HepG2 (cell line): Measurements from ENCODE around the gene NEK6. TPM values are rescaled to one million over a fixed set of nuclear protein-coding genes. Genes with fewer than 3 reads are reported as not detected.

Source experiments
- ESRRA ChIP-seq: sonication (generic); formaldehyde crosslinking; IDR thresholded peaks from 2 replicates; pipeline ENCODE4 v1.5.1; 2020; ENCODE audit warnings: mild to moderate bottlenecking, low read depth, missing genetic modification reagents
- GATA4 ChIP-seq: sonication (generic); IDR thresholded peaks from 2 replicates; pipeline ENCODE4 v1.6.1; 2016; ENCODE audit warnings: antibody characterized with exemption, low read depth, borderline replicate concordance
- NPAS2 ChIP-seq: sonication (generic); formaldehyde crosslinking; IDR thresholded peaks from 2 replicates; pipeline ENCODE4 v1.8.0; 2022; ENCODE audit warnings: mild to moderate bottlenecking, missing genetic modification reagents, borderline replicate concordance
- PAX8 ChIP-seq: sonication (generic); formaldehyde crosslinking; IDR thresholded peaks from 2 replicates; pipeline ENCODE4 v1.8.0; 2022; ENCODE audit warnings: mild to moderate bottlenecking, missing genetic modification reagents, borderline replicate concordance
- PRMT3 ChIP-seq: sonication (generic); formaldehyde crosslinking; IDR thresholded peaks from 2 replicates; pipeline ENCODE4 v1.8.1; 2022; ENCODE audit warnings: low read depth, mild to moderate bottlenecking, moderate library complexity, missing genetic modification reagents, borderline replicate concordance
- SALL2 ChIP-seq: sonication (generic); formaldehyde crosslinking; IDR thresholded peaks from 2 replicates; pipeline ENCODE4 v1.8.1; 2023; ENCODE audit warnings: mild to moderate bottlenecking, missing genetic modification reagents, inconsistent platforms
- SRF ChIP-seq: IDR thresholded peaks from 2 replicates; pipeline ENCODE4 v1.6.1; 2011; ENCODE audit warnings: mild to moderate bottlenecking, low read depth, low read length, moderate library complexity
- ZNF160 ChIP-seq: sonication (generic); formaldehyde crosslinking; IDR thresholded peaks from 2 replicates; pipeline ENCODE4 v1.8.0; 2022; ENCODE audit warnings: mild to moderate bottlenecking, inconsistent platforms, missing genetic modification reagents
- ZNF282 ChIP-seq: fragments of 450-650 bp; IDR thresholded peaks from 2 replicates; pipeline ENCODE4 v1.6.1; 2018; ENCODE audit not compliant: partially characterized antibody
- ZNF317 ChIP-seq: sonication (generic); formaldehyde crosslinking; IDR thresholded peaks from 2 replicates; pipeline ENCODE4 v1.5.0; 2020; ENCODE audit warnings: mild to moderate bottlenecking, missing genetic modification reagents
- ZNF549 ChIP-seq: sonication (generic); formaldehyde crosslinking; IDR thresholded peaks from 2 replicates; pipeline ENCODE4 v1.5.0; 2020; ENCODE audit warnings: missing genetic modification reagents
- ZNF567 ChIP-seq: sonication (generic); formaldehyde crosslinking; IDR thresholded peaks from 2 replicates; pipeline ENCODE4 v1.8.1; 2023; ENCODE audit warnings: mild to moderate bottlenecking, missing genetic modification reagents, borderline replicate concordance
- ZNF577 ChIP-seq: sonication (generic); formaldehyde crosslinking; IDR thresholded peaks from 2 replicates; pipeline ENCODE4 v1.4.0; 2020; ENCODE audit warnings: mild to moderate bottlenecking, low read depth, missing genetic modification reagents, borderline replicate concordance
- ZNF816 ChIP-seq: sonication (generic); formaldehyde crosslinking; IDR thresholded peaks from 2 replicates; pipeline ENCODE4 v1.8.0; 2022; ENCODE audit warnings: missing genetic modification reagents, mild to moderate bottlenecking, borderline replicate concordance
- polyA plus RNA-seq, 8 experiments: library from polyadenylated mRNA; depleted of rRNA in 3 of 8; stranded (reverse) in 7 of 8; unstranded in 1 of 8; fragments of >200 nt; fragmentation: Illumina TruSeq in 4 of 8; extraction: Trizol in 4 of 8; gene quantifications; 2 replicates each; pipeline versions ENCODE4 v1.2.1 to v1.2.3, GENCODE V29; 2011 to 2016; ENCODE audit warnings: low read depth in 4 of 8, missing spikeins in 1 of 8, mixed read lengths in 1 of 8; ENCODE audit not compliant: insufficient read depth in 1 of 8
- total RNA-seq, 5 experiments: library from RNA; depleted of rRNA; stranded (reverse); fragments of >200 nt; fragmentation: Illumina TruSeq; extraction: Trizol; gene quantifications; 2 replicates each; pipeline ENCODE4 v1.2.3, GENCODE V29; 2016; ENCODE audit warnings: low read depth in 1 of 5
- TF ChIP-seq, protein P1 (sequence below): sonication (generic); formaldehyde crosslinking; IDR thresholded peaks from 2 replicates; pipeline ENCODE4 v1.4.0; 2020; ENCODE audit warnings: low read depth, mild to moderate bottlenecking, missing genetic modification reagents
- TF ChIP-seq, protein P2 (sequence below): sonication (generic); formaldehyde crosslinking; IDR thresholded peaks from 2 replicates; pipeline ENCODE4 v1.8.0; 2022; ENCODE audit warnings: mild to moderate bottlenecking, missing genetic modification reagents; ENCODE audit not compliant: insufficient replicate concordance
- TF ChIP-seq, protein P3 (sequence below): sonication (generic); formaldehyde crosslinking; IDR thresholded peaks from 2 replicates; pipeline ENCODE4 v1.5.1; 2020; ENCODE audit warnings: mild to moderate bottlenecking, missing genetic modification reagents, borderline replicate concordance
- TF ChIP-seq, protein P4 (sequence below): IDR thresholded peaks from 2 replicates; pipeline ENCODE4 v1.6.1; 2018; ENCODE audit warnings: missing genetic modification reagents
- TF ChIP-seq, protein P5 (sequence below): IDR thresholded peaks from 2 replicates; pipeline ENCODE4 v1.6.1; 2016; ENCODE audit warnings: missing compliant biosample characterization, missing genetic modification reagents, borderline replicate concordance

NEK6 gene
- total and polyA plus RNA-seq, 2 of the 13 experiments (the other 11 are each of a cell fraction or from before 2014, with no cell fraction given): 30.4 to 119 TPM

DNA sequence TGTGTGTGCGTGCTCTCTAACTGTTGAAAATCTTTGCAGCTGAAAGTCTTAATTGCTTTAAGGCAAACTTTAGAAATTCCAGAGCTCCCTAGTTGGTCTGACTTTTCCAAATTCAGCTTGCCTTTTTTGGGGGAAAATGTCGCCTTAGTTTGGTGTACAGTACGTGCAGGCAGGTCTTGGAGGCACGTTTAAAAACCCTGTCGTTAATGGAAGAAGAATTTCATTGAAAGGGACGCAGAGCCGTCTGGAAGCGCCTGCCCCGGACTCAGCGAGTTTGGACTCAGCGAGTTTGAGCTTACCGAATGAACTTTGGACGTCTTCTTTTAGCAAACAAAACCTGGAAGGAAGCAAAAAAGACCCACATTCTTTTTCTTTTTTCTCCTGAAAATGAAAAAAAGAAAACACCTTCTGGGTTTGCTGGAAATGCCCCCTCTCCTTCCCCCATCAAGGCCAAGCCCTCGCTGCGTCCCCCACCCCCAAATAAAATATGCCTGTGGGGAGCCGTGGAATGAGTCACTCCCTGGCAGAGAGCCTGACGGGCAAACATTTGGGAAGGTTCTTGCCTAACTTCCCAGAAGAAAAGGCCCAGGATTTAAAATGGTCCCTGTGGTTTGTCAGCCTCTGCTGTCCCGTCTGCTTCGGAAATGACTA lies 1.5 kb downstream of the NEK6 start (continued):
- TF ChIP-seq ZNF816 (CRISPR knock-in tag) (no peak), SRF (no peak), PRMT3 (no peak), ZNF549 (CRISPR knock-in tag) (no peak), ZNF282 (no peak), ZNF160 (no peak), PAX8 (no peak), GATA4 (0 out of 2 replicates have a peak, but pooled peaks have one; percentile 18), ZNF577 (CRISPR knock-in tag) (no peak), ZNF317 (no peak), NPAS2 (CRISPR knock-in tag) (no peak), ESRRA (CRISPR knock-in tag) (no peak), ZNF567 (CRISPR knock-in tag) (no peak), SALL2 (CRISPR knock-in tag) (no peak)
- TF ChIP-seq, protein P1, sequence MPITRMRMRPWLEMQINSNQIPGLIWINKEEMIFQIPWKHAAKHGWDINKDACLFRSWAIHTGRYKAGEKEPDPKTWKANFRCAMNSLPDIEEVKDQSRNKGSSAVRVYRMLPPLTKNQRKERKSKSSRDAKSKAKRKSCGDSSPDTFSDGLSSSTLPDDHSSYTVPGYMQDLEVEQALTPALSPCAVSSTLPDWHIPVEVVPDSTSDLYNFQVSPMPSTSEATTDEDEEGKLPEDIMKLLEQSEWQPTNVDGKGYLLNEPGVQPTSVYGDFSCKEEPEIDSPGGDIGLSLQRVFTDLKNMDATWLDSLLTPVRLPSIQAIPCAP (CRISPR knock-in tag): no peak
- TF ChIP-seq, protein P2, sequence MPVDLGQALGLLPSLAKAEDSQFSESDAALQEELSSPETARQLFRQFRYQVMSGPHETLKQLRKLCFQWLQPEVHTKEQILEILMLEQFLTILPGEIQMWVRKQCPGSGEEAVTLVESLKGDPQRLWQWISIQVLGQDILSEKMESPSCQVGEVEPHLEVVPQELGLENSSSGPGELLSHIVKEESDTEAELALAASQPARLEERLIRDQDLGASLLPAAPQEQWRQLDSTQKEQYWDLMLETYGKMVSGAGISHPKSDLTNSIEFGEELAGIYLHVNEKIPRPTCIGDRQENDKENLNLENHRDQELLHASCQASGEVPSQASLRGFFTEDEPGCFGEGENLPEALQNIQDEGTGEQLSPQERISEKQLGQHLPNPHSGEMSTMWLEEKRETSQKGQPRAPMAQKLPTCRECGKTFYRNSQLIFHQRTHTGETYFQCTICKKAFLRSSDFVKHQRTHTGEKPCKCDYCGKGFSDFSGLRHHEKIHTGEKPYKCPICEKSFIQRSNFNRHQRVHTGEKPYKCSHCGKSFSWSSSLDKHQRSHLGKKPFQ (CRISPR knock-in tag): no peak
- TF ChIP-seq, protein P3, sequence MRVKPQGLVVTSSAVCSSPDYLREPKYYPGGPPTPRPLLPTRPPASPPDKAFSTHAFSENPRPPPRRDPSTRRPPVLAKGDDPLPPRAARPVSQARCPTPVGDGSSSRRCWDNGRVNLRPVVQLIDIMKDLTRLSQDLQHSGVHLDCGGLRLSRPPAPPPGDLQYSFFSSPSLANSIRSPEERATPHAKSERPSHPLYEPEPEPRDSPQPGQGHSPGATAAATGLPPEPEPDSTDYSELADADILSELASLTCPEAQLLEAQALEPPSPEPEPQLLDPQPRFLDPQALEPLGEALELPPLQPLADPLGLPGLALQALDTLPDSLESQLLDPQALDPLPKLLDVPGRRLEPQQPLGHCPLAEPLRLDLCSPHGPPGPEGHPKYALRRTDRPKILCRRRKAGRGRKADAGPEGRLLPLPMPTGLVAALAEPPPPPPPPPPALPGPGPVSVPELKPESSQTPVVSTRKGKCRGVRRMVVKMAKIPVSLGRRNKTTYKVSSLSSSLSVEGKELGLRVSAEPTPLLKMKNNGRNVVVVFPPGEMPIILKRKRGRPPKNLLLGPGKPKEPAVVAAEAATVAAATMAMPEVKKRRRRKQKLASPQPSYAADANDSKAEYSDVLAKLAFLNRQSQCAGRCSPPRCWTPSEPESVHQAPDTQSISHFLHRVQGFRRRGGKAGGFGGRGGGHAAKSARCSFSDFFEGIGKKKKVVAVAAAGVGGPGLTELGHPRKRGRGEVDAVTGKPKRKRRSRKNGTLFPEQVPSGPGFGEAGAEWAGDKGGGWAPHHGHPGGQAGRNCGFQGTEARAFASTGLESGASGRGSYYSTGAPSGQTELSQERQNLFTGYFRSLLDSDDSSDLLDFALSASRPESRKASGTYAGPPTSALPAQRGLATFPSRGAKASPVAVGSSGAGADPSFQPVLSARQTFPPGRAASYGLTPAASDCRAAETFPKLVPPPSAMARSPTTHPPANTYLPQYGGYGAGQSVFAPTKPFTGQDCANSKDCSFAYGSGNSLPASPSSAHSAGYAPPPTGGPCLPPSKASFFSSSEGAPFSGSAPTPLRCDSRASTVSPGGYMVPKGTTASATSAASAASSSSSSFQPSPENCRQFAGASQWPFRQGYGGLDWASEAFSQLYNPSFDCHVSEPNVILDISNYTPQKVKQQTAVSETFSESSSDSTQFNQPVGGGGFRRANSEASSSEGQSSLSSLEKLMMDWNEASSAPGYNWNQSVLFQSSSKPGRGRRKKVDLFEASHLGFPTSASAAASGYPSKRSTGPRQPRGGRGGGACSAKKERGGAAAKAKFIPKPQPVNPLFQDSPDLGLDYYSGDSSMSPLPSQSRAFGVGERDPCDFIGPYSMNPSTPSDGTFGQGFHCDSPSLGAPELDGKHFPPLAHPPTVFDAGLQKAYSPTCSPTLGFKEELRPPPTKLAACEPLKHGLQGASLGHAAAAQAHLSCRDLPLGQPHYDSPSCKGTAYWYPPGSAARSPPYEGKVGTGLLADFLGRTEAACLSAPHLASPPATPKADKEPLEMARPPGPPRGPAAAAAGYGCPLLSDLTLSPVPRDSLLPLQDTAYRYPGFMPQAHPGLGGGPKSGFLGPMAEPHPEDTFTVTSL: no peak
- TF ChIP-seq, protein P4, sequence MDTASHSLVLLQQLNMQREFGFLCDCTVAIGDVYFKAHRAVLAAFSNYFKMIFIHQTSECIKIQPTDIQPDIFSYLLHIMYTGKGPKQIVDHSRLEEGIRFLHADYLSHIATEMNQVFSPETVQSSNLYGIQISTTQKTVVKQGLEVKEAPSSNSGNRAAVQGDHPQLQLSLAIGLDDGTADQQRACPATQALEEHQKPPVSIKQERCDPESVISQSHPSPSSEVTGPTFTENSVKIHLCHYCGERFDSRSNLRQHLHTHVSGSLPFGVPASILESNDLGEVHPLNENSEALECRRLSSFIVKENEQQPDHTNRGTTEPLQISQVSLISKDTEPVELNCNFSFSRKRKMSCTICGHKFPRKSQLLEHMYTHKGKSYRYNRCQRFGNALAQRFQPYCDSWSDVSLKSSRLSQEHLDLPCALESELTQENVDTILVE (CRISPR knock-in tag): no peak; the same call in 1 of the 2 replicates
- TF ChIP-seq, protein P5, sequence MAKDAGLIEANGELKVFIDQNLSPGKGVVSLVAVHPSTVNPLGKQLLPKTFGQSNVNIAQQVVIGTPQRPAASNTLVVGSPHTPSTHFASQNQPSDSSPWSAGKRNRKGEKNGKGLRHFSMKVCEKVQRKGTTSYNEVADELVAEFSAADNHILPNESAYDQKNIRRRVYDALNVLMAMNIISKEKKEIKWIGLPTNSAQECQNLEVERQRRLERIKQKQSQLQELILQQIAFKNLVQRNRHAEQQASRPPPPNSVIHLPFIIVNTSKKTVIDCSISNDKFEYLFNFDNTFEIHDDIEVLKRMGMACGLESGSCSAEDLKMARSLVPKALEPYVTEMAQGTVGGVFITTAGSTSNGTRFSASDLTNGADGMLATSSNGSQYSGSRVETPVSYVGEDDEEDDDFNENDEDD (CRISPR knock-in tag): peak; percentile 24; the same call in 1 of the 2 replicates
